ENCODE measurements around the gene NTRK3.

- TF ChIP-seq, protein P1, sequence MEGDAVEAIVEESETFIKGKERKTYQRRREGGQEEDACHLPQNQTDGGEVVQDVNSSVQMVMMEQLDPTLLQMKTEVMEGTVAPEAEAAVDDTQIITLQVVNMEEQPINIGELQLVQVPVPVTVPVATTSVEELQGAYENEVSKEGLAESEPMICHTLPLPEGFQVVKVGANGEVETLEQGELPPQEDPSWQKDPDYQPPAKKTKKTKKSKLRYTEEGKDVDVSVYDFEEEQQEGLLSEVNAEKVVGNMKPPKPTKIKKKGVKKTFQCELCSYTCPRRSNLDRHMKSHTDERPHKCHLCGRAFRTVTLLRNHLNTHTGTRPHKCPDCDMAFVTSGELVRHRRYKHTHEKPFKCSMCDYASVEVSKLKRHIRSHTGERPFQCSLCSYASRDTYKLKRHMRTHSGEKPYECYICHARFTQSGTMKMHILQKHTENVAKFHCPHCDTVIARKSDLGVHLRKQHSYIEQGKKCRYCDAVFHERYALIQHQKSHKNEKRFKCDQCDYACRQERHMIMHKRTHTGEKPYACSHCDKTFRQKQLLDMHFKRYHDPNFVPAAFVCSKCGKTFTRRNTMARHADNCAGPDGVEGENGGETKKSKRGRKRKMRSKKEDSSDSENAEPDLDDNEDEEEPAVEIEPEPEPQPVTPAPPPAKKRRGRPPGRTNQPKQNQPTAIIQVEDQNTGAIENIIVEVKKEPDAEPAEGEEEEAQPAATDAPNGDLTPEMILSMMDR (conservative IDR thresholded peaks at IDR 0.05; ENCODE audit: low read length), result no peak
- TF ChIP-seq EZH2phosphoT487 (IDR thresholded peaks at IDR 0.05; ENCODE audit: borderline replicate concordance), result no peak
Observed at GRCh38 chr15:88234711-88235110, 21.8 kb downstream of the NTRK3 start.

Data from Loucy (cell line).